ENCODE data around the gene LMBR1. TPM values are rescaled to one million over a fixed set of nuclear protein-coding genes. Genes with fewer than 3 reads are reported as not detected.

The LMBR1 gene
- total and polyA plus RNA-seq, 2 donors (not counting 1 experiment from before 2014, with no cell fraction given): 19.7 to 85.2 TPM

- no peak overlapping the region for H3K27ac Mint-ChIP-seq
- Histone ChIP-seq H3K79me2 (ENCODE audit: control insufficient read depth, insufficient read depth, low read length) (peaks cover 74% of the 10 kb centered on the region), H3K9ac (ENCODE audit: low read length) (no peak overlapping the region), H3K4me1 (ENCODE audit: control insufficient read depth in 2 of 2, insufficient read depth in 2 of 2, low read length in 2 of 2) (no peaks in the 10 kb centered on the region), H3K27me3 (replicated peaks in 1 of 4; ENCODE audit: control extremely low read depth in 1 of 4, control insufficient read depth in 3 of 4, insufficient read depth in 4 of 4, low read length in 3 of 4) (no peaks in the 10 kb centered on the region), H3K27ac (ENCODE audit: low read length in 2 of 2) (no peak overlapping the region), H3K9me3 (ENCODE audit: control extremely low read depth in 1 of 3, control insufficient read depth in 2 of 3, insufficient read depth in 1 of 3, low read length in 2 of 3) (peaks cover 5 to 26% (median 23%) of the 10 kb centered on the region in 3 donors), H3K36me3 (replicated peaks in 1 of 2; ENCODE audit: control extremely low read depth in 1 of 2, control insufficient read depth in 1 of 2, extremely low read depth in 1 of 2, insufficient read depth in 2 of 2, low read length in 1 of 2) (peaks cover 0 to under 1% of the 10 kb centered on the region in 2 experiments), H3K4me3 (ENCODE audit: control extremely low read depth in 1 of 5, extremely low read depth in 1 of 5, insufficient read depth in 1 of 5, low read depth in 2 of 5, low read length in 4 of 5) (no peak overlapping the region), H3K4me2 (replicated peaks; ENCODE audit: low read depth, low read length, poor library complexity, severe bottlenecking) (no peak overlapping the region), H2AFZ (ENCODE audit: insufficient read depth, low read depth, low read length, poor library complexity, severe bottlenecking) (no peak overlapping the region), H4K20me1 (ENCODE audit: control insufficient read depth, insufficient read depth, low read length, poor library complexity, severe bottlenecking) (peaks cover 13% of the 10 kb centered on the region)
- H3K4me1 Mint-ChIP-seq: peaks cover 8% of the 10 kb centered on the region
- intact Hi-C loops (cut with micrococcal nuclease): no loop called here
- CTCF ChIA-PET: no interaction called here
- DNase-seq (no peak), ATAC-seq (ENCODE audit: low read depth) (no peak)
- TF ChIP-seq, protein P1, sequence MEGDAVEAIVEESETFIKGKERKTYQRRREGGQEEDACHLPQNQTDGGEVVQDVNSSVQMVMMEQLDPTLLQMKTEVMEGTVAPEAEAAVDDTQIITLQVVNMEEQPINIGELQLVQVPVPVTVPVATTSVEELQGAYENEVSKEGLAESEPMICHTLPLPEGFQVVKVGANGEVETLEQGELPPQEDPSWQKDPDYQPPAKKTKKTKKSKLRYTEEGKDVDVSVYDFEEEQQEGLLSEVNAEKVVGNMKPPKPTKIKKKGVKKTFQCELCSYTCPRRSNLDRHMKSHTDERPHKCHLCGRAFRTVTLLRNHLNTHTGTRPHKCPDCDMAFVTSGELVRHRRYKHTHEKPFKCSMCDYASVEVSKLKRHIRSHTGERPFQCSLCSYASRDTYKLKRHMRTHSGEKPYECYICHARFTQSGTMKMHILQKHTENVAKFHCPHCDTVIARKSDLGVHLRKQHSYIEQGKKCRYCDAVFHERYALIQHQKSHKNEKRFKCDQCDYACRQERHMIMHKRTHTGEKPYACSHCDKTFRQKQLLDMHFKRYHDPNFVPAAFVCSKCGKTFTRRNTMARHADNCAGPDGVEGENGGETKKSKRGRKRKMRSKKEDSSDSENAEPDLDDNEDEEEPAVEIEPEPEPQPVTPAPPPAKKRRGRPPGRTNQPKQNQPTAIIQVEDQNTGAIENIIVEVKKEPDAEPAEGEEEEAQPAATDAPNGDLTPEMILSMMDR (IDR thresholded peaks at IDR 0.05): no peak
- no peak for TF ChIP-seq EZH2 (IDR thresholded peaks at IDR 0.05; ENCODE audit: borderline replicate concordance, insufficient read depth, low read depth, low read length, poor library complexity, severe bottlenecking)
- no peaks in the 10 kb centered on the region for H3K27me3 Mint-ChIP-seq
- no CpG with 5 or more reads among the region's 5 CpGs for WGBS (ENCODE audit: insufficient coverage)
- peaks cover 10% of the 10 kb centered on the region for H3K9me3 Mint-ChIP-seq (ENCODE audit: insufficient read depth)
- POLR2A ChIA-PET: no interaction called here
- no peak overlapping the region for H3K4me3 Mint-ChIP-seq
Observed at GRCh38 chr7:156854654-156855053, 38.3 kb downstream of the LMBR1 start.

DNA sequence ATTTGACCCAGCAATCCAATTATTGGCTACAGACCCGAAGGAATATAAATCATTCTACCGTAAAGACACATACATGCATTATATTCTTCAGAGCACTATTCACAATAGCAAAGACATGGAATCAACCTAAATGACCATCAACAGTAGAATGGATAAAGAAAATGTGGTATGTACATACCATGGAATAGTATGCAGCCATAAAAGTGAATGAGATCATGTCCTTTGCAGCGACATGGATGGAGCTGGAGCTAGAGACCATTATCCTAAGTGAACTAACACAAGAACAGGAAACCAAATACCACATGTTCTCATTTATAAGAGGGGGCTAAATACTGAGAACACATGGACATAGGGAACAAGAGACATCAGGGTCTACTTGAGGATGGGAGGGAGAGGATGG lies 44.0 kb downstream of the LMBR1 start:
- H3K4me3 ChIP-seq (ENCODE audit: control extremely low read depth in 1 of 5, extremely low read depth in 1 of 5, insufficient read depth in 1 of 5, low read depth in 2 of 5, low read length in 4 of 5): no peak overlapping the region
- H3K9me3 ChIP-seq (ENCODE audit: control extremely low read depth in 1 of 3, control insufficient read depth in 2 of 3, insufficient read depth in 1 of 3, low read length in 2 of 3): peaks cover 0 to 5% (median 2%) of the 10 kb centered on the region in 3 donors
- H4K20me1 ChIP-seq (ENCODE audit: control insufficient read depth, insufficient read depth, low read length, poor library complexity, severe bottlenecking): peaks cover 21% of the 10 kb centered on the region
- Mint-ChIP-seq H3K9me3 (ENCODE audit: insufficient read depth) (no peaks in the 10 kb centered on the region), H3K27ac (no peak overlapping the region), H3K4me3 (no peak overlapping the region), H3K4me1 (peaks cover 16% of the 10 kb centered on the region), H3K27me3 (no peaks in the 10 kb centered on the region)
- no peak for DNase-seq
- no peak overlapping the region for H3K9ac ChIP-seq (ENCODE audit: low read length)
- H2AFZ ChIP-seq (ENCODE audit: insufficient read depth, low read depth, low read length, poor library complexity, severe bottlenecking): no peak overlapping the region
- POLR2A ChIA-PET: no interaction called here
- ATAC-seq (ENCODE audit: low read depth): no peak
- WGBS (ENCODE audit: insufficient coverage): no CpG with 5 or more reads among the region's 3 CpGs
- no peak overlapping the region for H3K4me2 ChIP-seq (replicated peaks; ENCODE audit: low read depth, low read length, poor library complexity, severe bottlenecking)
- no peak overlapping the region for H3K27ac ChIP-seq (ENCODE audit: low read length in 2 of 2)
- no peaks in the 10 kb centered on the region for H3K36me3 ChIP-seq (replicated peaks in 1 of 2; ENCODE audit: control extremely low read depth in 1 of 2, control insufficient read depth in 1 of 2, extremely low read depth in 1 of 2, insufficient read depth in 2 of 2, low read length in 1 of 2)
- intact Hi-C loops (cut with micrococcal nuclease): no loop called here
- peaks cover 88% of the 10 kb centered on the region for H3K79me2 ChIP-seq (ENCODE audit: control insufficient read depth, insufficient read depth, low read length)
- H3K27me3 ChIP-seq (replicated peaks in 1 of 4; ENCODE audit: control extremely low read depth in 1 of 4, control insufficient read depth in 3 of 4, insufficient read depth in 4 of 4, low read length in 3 of 4): no peaks in the 10 kb centered on the region
- no peaks in the 10 kb centered on the region for H3K4me1 ChIP-seq (ENCODE audit: control insufficient read depth in 2 of 2, insufficient read depth in 2 of 2, low read length in 2 of 2)
- no peak for TF ChIP-seq EZH2 (IDR thresholded peaks at IDR 0.05; ENCODE audit: borderline replicate concordance, insufficient read depth, low read depth, low read length, poor library complexity, severe bottlenecking)
- TF ChIP-seq, protein P1 (IDR thresholded peaks at IDR 0.05): no peak
- CTCF ChIA-PET: no interaction called here
